ENCODE measurements around the gene TMEM184B.

The TMEM184B gene

GRCh38 chr22:38272373-38273134 lies at the start of gene TMEM184B:
TMEM184B (minus strand) TSS chr22:38273010; CDS start chr22:38247961, 25,049 bp downstream.
- no peak for DNase-seq

GRCh38 chr22:38320605-38321402 lies 48.0 kb upstream of the TMEM184B start:
- DNase-seq: no peak

- no peak for DNase-seq
Measured at GRCh38 chr22:38318792-38319773, 46.3 kb upstream of the TMEM184B start.

- no peak for DNase-seq
Measured at GRCh38 chr22:38317995-38318715, 45.3 kb upstream of the TMEM184B start.

GRCh38 chr22:38317122-38317994 lies 44.5 kb upstream of the TMEM184B start, which contains the start of gene CSNK1E:
CSNK1E (minus strand) TSS chr22:38317433; CDS start chr22:38314157, 3,276 bp downstream.
- no peak for DNase-seq

GRCh38 chr22:38316364-38317121 lies 43.7 kb upstream of the TMEM184B start:
- no peak for DNase-seq

GRCh38 chr22:38315823-38316363 lies 43.1 kb upstream of the TMEM184B start:
- DNase-seq: no peak

GRCh38 chr22:38314933-38315822 lies 42.4 kb upstream of the TMEM184B start:
- DNase-seq: no peak

- no peak for DNase-seq
Measured at GRCh38 chr22:38314051-38314932, 41.5 kb upstream of the TMEM184B start.

- DNase-seq: no peak
Measured at GRCh38 chr22:38313384-38313955, 40.7 kb upstream of the TMEM184B start.

- DNase-seq: no peak
Measured at GRCh38 chr22:38312261-38312800, 39.5 kb upstream of the TMEM184B start.

GRCh38 chr22:38311323-38311620 lies 38.5 kb upstream of the TMEM184B start:
- no peak for DNase-seq

- no peak for DNase-seq
Measured at GRCh38 chr22:38310518-38311322, 37.9 kb upstream of the TMEM184B start.

- no peak for DNase-seq
Measured at GRCh38 chr22:38309614-38310517, 37.1 kb upstream of the TMEM184B start.

GRCh38 chr22:38308791-38309498 lies 36.1 kb upstream of the TMEM184B start:
- no peak for DNase-seq

Measured in NCI-H1694 (cell line).